SK-N-MC (cell line): ENCODE results near the gene COBL.

Experiments
- EZH2 ChIP-seq: fragments of 200-600 bp; sonication (generic); IDR thresholded peaks from one replicate; pipeline ENCODE4 v1.6.1; 2017; ENCODE audit warnings: antibody characterized with exemption
- POLR2AphosphoS5 ChIP-seq: IDR thresholded peaks from 2 replicates; pipeline ENCODE4 v1.6.1; 2012; ENCODE audit warnings: mild to moderate bottlenecking, low read depth, low read length, borderline replicate concordance

GRCh38 chr7:51220226-51220625 lies 96.4 kb downstream of the COBL start:
- TF ChIP-seq POLR2AphosphoS5, result no peak
- TF ChIP-seq EZH2, result no peak
